Measurements from ENCODE around the gene FRAT1. TPM values are rescaled to one million over a fixed set of nuclear protein-coding genes. Genes with fewer than 3 reads are reported as not detected.

FRAT1 gene
- polyA plus RNA-seq, 1 donor from 2014 or later: 10.8 TPM

- Histone ChIP-seq H4K20me1 (ENCODE audit: insufficient read depth) (no peaks in the 10 kb centered on the region), H3K36me3 (ENCODE audit: insufficient read depth, low read length) (no peaks in the 10 kb centered on the region), H3F3A (ENCODE audit: insufficient read depth, low read length, poor library complexity, severe bottlenecking) (peaks cover 8% of the 10 kb centered on the region), H3K79me2 (replicated peaks; ENCODE audit: insufficient read depth, low read length) (peaks cover 4% of the 10 kb centered on the region), H3K9me3 (ENCODE audit: low read length) (no peaks in the 10 kb centered on the region), H3K27me3 (ENCODE audit: insufficient read depth, low read depth, low read length) (no peaks in the 10 kb centered on the region), H3K9me2 (ENCODE audit: insufficient read depth, low read length) (no peaks in the 10 kb centered on the region), H3K4me2 (ENCODE audit: low read length) (no peak overlapping the region), H3K27ac (ENCODE audit: low read length) (no peak overlapping the region), H2AFZ (ENCODE audit: low read depth, low read length) (no peak overlapping the region), H3K4me3 (ENCODE audit: low read length) (no peak overlapping the region), H3K9ac (ENCODE audit: low read length) (no peak overlapping the region)
- TF ChIP-seq EP300 (conservative IDR thresholded peaks at IDR 0.05; ENCODE audit: poor library complexity, severe bottlenecking) (no peak), POLR2AphosphoS5 (IDR thresholded peaks at IDR 0.05) (no peak), SMC3 (conservative IDR thresholded peaks at IDR 0.05; ENCODE audit: poor library complexity) (no peak)
These were observed 4.4 kb downstream of the FRAT1 start for GRCh38 chr10:97323501-97323900.

- no peaks in the 10 kb centered on the region for H3K9me3 ChIP-seq (ENCODE audit: low read length)
- no peak overlapping the region for H2AFZ ChIP-seq (ENCODE audit: low read depth, low read length)
- H3K27ac ChIP-seq (ENCODE audit: low read length): peak overlapping the region; percentile 95
- no peaks in the 10 kb centered on the region for H4K20me1 ChIP-seq (ENCODE audit: insufficient read depth)
- H3K9me2 ChIP-seq (ENCODE audit: insufficient read depth, low read length): no peaks in the 10 kb centered on the region
- H3K9ac ChIP-seq (ENCODE audit: low read length): peak overlapping the region; percentile 67
- peak overlapping the region; percentile 90 for H3K4me2 ChIP-seq (ENCODE audit: low read length)
- TF ChIP-seq TAF1 (IDR thresholded peaks at IDR 0.05; ENCODE audit: low read depth) (peak; percentile 50), RAD21 (conservative IDR thresholded peaks at IDR 0.05) (peak; percentile 40), MXI1 (conservative IDR thresholded peaks at IDR 0.05; ENCODE audit: poor library complexity, severe bottlenecking) (peak; percentile 36), SMC3 (conservative IDR thresholded peaks at IDR 0.05; ENCODE audit: poor library complexity) (peak; percentile 24), POLR2AphosphoS5 (IDR thresholded peaks at IDR 0.05) (peak; percentile 85), REST (IDR thresholded peaks at IDR 0.05; ENCODE audit: borderline replicate concordance) (peak; percentile 65), EP300 (conservative IDR thresholded peaks at IDR 0.05; ENCODE audit: poor library complexity, severe bottlenecking) (peak; percentile 66), CTCF (IDR thresholded peaks at IDR 0.05; ENCODE audit: poor library complexity, severe bottlenecking) (peak; percentile 8), EZH2 (IDR thresholded peaks at IDR 0.05; ENCODE audit: borderline replicate concordance, insufficient read depth, low read length, poor library complexity, severe bottlenecking) (no peak)
- peak overlapping the region; percentile 61 for H3K4me3 ChIP-seq (ENCODE audit: low read length)
- peaks cover 8% of the 10 kb centered on the region for H3F3A ChIP-seq (ENCODE audit: insufficient read depth, low read length, poor library complexity, severe bottlenecking)
- H3K79me2 ChIP-seq (replicated peaks; ENCODE audit: insufficient read depth, low read length): peaks cover 1% of the 10 kb centered on the region
- no peaks in the 10 kb centered on the region for H3K27me3 ChIP-seq (ENCODE audit: insufficient read depth, low read depth, low read length)
- no peaks in the 10 kb centered on the region for H3K36me3 ChIP-seq (ENCODE audit: insufficient read depth, low read length)
These were observed 6.7 kb downstream of the FRAT1 start for GRCh38 chr10:97325754-97326153.
